Neural cell (in vitro differentiated cells): ENCODE results near the gene HDC. TPM values are rescaled to one million over a fixed set of nuclear protein-coding genes. Genes with fewer than 3 reads are reported as not detected.

Source experiments
- H2AFZ ChIP-seq: fragments of 200-600, 300-800 bp; sonication (generic), shearing (Covaris generic); 2 replicates; pipeline ENCODE4 v1.6.0; 2014; ENCODE audit warnings: low read depth, mild to moderate bottlenecking, antibody characterized with exemption, low read length, moderate library complexity
- H3F3A ChIP-seq: fragments of 200-600 bp; shearing (Covaris generic); 2 replicates; pipeline ENCODE4 v1.6.1; 2016; ENCODE audit warnings: mild to moderate bottlenecking, moderate library complexity, mixed read lengths, antibody characterized with exemption, low read length; ENCODE audit not compliant: insufficient read depth, poor library complexity, severe bottlenecking
- H3K27ac ChIP-seq: fragments of 200-600, 300-800 bp; sonication (generic), shearing (Covaris generic); 2 replicates; pipeline ENCODE4 v1.5.1; 2014; ENCODE audit warnings: mild to moderate bottlenecking, low read length, moderate library complexity
- H3K27me3 ChIP-seq: fragments of 300-800, 200-600 bp; sonication (generic), shearing (Covaris generic); 2 replicates; pipeline ENCODE4 v1.6.0; 2014; ENCODE audit warnings: mild to moderate bottlenecking, low read depth, low read length, moderate library complexity; ENCODE audit not compliant: insufficient read depth
- H3K36me3 ChIP-seq: fragments of 300-800, 200-600 bp; sonication (generic), shearing (Covaris generic); 2 replicates; pipeline ENCODE4 v1.5.1; 2014; ENCODE audit warnings: mild to moderate bottlenecking, antibody characterized with exemption, low read length, moderate library complexity; ENCODE audit not compliant: insufficient read depth
- H3K4me2 ChIP-seq: fragments of 300-800, 200-600 bp; sonication (generic), shearing (Covaris generic); 2 replicates; pipeline ENCODE4 v1.6.0; 2014; ENCODE audit warnings: mild to moderate bottlenecking, low read length
- H3K4me3 ChIP-seq: fragments of 300-800, 200-600 bp; sonication (generic), shearing (Covaris generic); 2 replicates; pipeline ENCODE4 v1.5.1; 2014; ENCODE audit warnings: mild to moderate bottlenecking, low read length, moderate library complexity
- H3K79me2 ChIP-seq: fragments of 200-600 bp; shearing (Covaris generic); replicated peaks from 2 replicates; pipeline ENCODE4 v1.6.0; 2014; ENCODE audit warnings: mild to moderate bottlenecking, low read length, moderate library complexity; ENCODE audit not compliant: insufficient read depth
- H3K9ac ChIP-seq: fragments of 300-800, 200-600 bp; sonication (generic), shearing (Covaris generic); 2 replicates; pipeline ENCODE4 v1.6.1; 2016; ENCODE audit warnings: mild to moderate bottlenecking, low read length, mixed read lengths
- H3K9me2 ChIP-seq: fragments of 200-600 bp; shearing (Covaris generic); 2 replicates; pipeline ENCODE4 v1.6.1; 2016; ENCODE audit warnings: mild to moderate bottlenecking, low read length, mixed read lengths; ENCODE audit not compliant: insufficient read depth
- H3K9me3 ChIP-seq: fragments of 200-600, 300-800 bp; sonication (generic), shearing (Covaris generic); 2 replicates; pipeline ENCODE4 v1.6.1; 2016; ENCODE audit warnings: mild to moderate bottlenecking, mixed run types, low read length, moderate library complexity, mixed read lengths
- H4K20me1 ChIP-seq: fragments of 200-600 bp; shearing (Covaris generic); 2 replicates; pipeline ENCODE4 v1.6.1; 2016; ENCODE audit warnings: mild to moderate bottlenecking, mixed run types; ENCODE audit not compliant: insufficient read depth
- EP300 ChIP-seq: fragments of 450-650 bp; conservative IDR thresholded peaks from 2 replicates; pipeline ENCODE4 v1.6.1; 2014; ENCODE audit warnings: antibody characterized with exemption, mild to moderate bottlenecking, moderate library complexity; ENCODE audit not compliant: poor library complexity, severe bottlenecking
- EZH2 ChIP-seq: fragments of 200-600, 300-800 bp; shearing (Covaris generic), sonication (generic); IDR thresholded peaks from 2 replicates; pipeline ENCODE4 v1.6.1; 2014; ENCODE audit warnings: antibody characterized with exemption, low read length, borderline replicate concordance, mild to moderate bottlenecking; ENCODE audit not compliant: insufficient read depth, poor library complexity, severe bottlenecking
- MXI1 ChIP-seq: fragments of 450-650 bp; conservative IDR thresholded peaks from 2 replicates; pipeline ENCODE4 v1.6.1; 2014; ENCODE audit warnings: antibody characterized with exemption, mild to moderate bottlenecking; ENCODE audit not compliant: poor library complexity, severe bottlenecking
- RAD21 ChIP-seq: fragments of 450-650 bp; conservative IDR thresholded peaks from 2 replicates; pipeline ENCODE4 v1.6.1; 2014; ENCODE audit warnings: antibody characterized with exemption, mild to moderate bottlenecking, moderate library complexity
- SMC3 ChIP-seq: fragments of 450-650 bp; conservative IDR thresholded peaks from 2 replicates; pipeline ENCODE4 v1.6.1; 2014; ENCODE audit warnings: antibody characterized with exemption, mild to moderate bottlenecking, moderate library complexity; ENCODE audit not compliant: poor library complexity
- TAF1 ChIP-seq: IDR thresholded peaks from 2 replicates; pipeline ENCODE4 v1.6.1; 2012; ENCODE audit warnings: low read depth
- polyA plus RNA-seq: library from polyadenylated mRNA; depleted of rRNA; stranded (reverse); fragments of >200 nt; gene quantifications from 2 replicates; pipeline ENCODE4 v1.2.3, GENCODE V29; 2014
- TF ChIP-seq, protein P1 (sequence below): fragments of 450-650 bp; IDR thresholded peaks from 2 replicates; pipeline ENCODE4 v1.5.1; 2014; ENCODE audit warnings: antibody characterized with exemption, mild to moderate bottlenecking, moderate library complexity; ENCODE audit not compliant: poor library complexity, severe bottlenecking
- TF ChIP-seq, protein P2 (sequence below): IDR thresholded peaks from 2 replicates; pipeline ENCODE4 v1.6.1; 2012; ENCODE audit warnings: borderline replicate concordance

Gene HDC
- polyA plus RNA-seq, 1 donor from 2014 or later = 4.5 TPM

DNA sequence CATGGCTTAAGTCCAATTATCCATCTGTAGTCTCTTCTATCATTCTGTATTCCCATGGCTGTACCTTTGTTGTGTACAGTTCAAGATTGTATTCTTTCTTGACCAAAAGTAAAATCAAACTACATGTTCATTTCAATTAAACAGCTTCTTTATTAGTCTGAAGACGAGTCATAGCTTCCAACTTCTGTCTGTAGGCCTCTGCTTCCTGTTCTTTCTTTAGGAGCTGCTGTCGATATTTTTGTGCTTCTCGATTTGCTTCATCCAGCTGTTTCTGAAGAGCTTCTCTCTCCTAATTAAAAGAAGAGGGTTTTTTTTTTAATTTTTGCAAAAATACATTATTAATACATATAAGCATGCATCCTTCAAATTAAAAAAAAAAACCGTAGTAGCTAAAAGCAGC lies 13.0 kb upstream of the HDC start:
- Histone ChIP-seq H3K27me3 (no peaks in the 10 kb centered on the region), H3K79me2 (no peaks in the 10 kb centered on the region), H3K36me3 (no peaks in the 10 kb centered on the region), H3K9me2 (no peaks in the 10 kb centered on the region), H2AFZ (no peak overlapping the region), H3K4me2 (no peak overlapping the region), H3K9me3 (no peaks in the 10 kb centered on the region), H3K27ac (no peak overlapping the region), H3K9ac (no peak overlapping the region), H3K4me3 (no peak overlapping the region), H4K20me1 (no peaks in the 10 kb centered on the region), H3F3A (no peaks in the 10 kb centered on the region)
- TF ChIP-seq RAD21 = no peak
- TF ChIP-seq SMC3 = no peak

DNA sequence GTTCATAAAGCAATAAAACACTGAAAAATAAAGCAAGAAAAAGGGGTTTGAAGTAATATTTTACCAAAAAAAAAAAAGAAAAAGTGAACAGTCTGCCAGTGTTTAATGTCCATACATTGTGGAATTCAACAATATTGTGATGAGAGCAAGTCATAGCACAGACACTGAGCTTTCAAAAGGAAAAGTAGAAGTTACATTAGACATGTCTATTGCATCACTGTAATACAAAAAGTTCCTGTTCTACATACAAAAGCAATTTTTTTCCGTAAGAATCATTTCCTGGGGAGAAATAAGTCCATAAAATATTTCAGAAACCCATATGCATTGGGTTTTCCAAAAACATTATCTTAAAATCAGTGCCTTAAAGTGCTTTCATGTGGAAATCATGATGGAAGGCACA lies 11.8 kb upstream of the HDC start:
- H3K4me2 ChIP-seq = no peak overlapping the region
- no peak overlapping the region for H2AFZ ChIP-seq
- no peak overlapping the region for H3K27ac ChIP-seq
- no peak overlapping the region for H3K4me3 ChIP-seq
- H3K79me2 ChIP-seq = no peaks in the 10 kb centered on the region
- H3F3A ChIP-seq = no peaks in the 10 kb centered on the region
- no peaks in the 10 kb centered on the region for H3K9me2 ChIP-seq
- H4K20me1 ChIP-seq = no peaks in the 10 kb centered on the region
- no peaks in the 10 kb centered on the region for H3K9me3 ChIP-seq
- H3K9ac ChIP-seq = no peak overlapping the region
- no peaks in the 10 kb centered on the region for H3K36me3 ChIP-seq
- no peaks in the 10 kb centered on the region for H3K27me3 ChIP-seq
- TF ChIP-seq, protein P1, sequence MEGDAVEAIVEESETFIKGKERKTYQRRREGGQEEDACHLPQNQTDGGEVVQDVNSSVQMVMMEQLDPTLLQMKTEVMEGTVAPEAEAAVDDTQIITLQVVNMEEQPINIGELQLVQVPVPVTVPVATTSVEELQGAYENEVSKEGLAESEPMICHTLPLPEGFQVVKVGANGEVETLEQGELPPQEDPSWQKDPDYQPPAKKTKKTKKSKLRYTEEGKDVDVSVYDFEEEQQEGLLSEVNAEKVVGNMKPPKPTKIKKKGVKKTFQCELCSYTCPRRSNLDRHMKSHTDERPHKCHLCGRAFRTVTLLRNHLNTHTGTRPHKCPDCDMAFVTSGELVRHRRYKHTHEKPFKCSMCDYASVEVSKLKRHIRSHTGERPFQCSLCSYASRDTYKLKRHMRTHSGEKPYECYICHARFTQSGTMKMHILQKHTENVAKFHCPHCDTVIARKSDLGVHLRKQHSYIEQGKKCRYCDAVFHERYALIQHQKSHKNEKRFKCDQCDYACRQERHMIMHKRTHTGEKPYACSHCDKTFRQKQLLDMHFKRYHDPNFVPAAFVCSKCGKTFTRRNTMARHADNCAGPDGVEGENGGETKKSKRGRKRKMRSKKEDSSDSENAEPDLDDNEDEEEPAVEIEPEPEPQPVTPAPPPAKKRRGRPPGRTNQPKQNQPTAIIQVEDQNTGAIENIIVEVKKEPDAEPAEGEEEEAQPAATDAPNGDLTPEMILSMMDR = no peak
- TF ChIP-seq EZH2 (no peak), MXI1 (no peak)

DNA sequence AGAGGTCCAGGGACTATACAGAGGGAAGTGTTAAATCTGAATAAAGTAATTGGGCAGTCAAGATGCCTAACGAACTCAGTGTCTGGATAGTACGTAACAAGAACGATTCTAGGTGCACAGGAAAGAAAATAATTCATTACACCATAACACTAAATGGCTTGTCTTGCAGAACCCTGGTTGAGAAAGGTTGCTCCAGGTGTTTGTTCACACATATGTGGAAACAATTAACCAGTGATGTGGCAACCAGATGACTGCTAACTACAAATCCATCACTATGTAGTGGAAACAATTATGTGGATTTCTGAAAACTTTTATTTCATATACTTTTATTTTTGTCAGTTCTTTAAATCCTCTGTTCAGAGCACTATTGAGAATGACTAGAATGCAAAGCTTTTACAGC lies 10.4 kb upstream of the HDC start:
- Histone ChIP-seq H3K27me3 (no peaks in the 10 kb centered on the region), H3K9me3 (no peaks in the 10 kb centered on the region), H3K27ac (no peak overlapping the region), H4K20me1 (no peaks in the 10 kb centered on the region), H3K9me2 (no peaks in the 10 kb centered on the region), H2AFZ (no peak overlapping the region), H3K36me3 (no peaks in the 10 kb centered on the region), H3K4me2 (no peak overlapping the region), H3K4me3 (no peak overlapping the region), H3K79me2 (no peaks in the 10 kb centered on the region), H3K9ac (no peak overlapping the region), H3F3A (no peaks in the 10 kb centered on the region)
- TF ChIP-seq, protein P2, sequence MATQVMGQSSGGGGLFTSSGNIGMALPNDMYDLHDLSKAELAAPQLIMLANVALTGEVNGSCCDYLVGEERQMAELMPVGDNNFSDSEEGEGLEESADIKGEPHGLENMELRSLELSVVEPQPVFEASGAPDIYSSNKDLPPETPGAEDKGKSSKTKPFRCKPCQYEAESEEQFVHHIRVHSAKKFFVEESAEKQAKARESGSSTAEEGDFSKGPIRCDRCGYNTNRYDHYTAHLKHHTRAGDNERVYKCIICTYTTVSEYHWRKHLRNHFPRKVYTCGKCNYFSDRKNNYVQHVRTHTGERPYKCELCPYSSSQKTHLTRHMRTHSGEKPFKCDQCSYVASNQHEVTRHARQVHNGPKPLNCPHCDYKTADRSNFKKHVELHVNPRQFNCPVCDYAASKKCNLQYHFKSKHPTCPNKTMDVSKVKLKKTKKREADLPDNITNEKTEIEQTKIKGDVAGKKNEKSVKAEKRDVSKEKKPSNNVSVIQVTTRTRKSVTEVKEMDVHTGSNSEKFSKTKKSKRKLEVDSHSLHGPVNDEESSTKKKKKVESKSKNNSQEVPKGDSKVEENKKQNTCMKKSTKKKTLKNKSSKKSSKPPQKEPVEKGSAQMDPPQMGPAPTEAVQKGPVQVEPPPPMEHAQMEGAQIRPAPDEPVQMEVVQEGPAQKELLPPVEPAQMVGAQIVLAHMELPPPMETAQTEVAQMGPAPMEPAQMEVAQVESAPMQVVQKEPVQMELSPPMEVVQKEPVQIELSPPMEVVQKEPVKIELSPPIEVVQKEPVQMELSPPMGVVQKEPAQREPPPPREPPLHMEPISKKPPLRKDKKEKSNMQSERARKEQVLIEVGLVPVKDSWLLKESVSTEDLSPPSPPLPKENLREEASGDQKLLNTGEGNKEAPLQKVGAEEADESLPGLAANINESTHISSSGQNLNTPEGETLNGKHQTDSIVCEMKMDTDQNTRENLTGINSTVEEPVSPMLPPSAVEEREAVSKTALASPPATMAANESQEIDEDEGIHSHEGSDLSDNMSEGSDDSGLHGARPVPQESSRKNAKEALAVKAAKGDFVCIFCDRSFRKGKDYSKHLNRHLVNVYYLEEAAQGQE = no peak
- TF ChIP-seq EP300 (no peak), MXI1 (no peak), EZH2 (no peak), SMC3 (no peak), TAF1 (no peak)
- TF ChIP-seq, protein P1 = no peak
